NCI-H2171 (cell line): ENCODE results near the gene RCOR1.
"Not testable (repeated sequence)": the region's sequence is repeated elsewhere in the genome, so short reads cannot be mapped to it uniquely, and the experiment has no call there.

Experiments
- DNase-seq: peaks from one replicate; lab custom pipeline; 2025; lab: John Stamatoyannopoulos, UW

Gene RCOR1

DNA sequence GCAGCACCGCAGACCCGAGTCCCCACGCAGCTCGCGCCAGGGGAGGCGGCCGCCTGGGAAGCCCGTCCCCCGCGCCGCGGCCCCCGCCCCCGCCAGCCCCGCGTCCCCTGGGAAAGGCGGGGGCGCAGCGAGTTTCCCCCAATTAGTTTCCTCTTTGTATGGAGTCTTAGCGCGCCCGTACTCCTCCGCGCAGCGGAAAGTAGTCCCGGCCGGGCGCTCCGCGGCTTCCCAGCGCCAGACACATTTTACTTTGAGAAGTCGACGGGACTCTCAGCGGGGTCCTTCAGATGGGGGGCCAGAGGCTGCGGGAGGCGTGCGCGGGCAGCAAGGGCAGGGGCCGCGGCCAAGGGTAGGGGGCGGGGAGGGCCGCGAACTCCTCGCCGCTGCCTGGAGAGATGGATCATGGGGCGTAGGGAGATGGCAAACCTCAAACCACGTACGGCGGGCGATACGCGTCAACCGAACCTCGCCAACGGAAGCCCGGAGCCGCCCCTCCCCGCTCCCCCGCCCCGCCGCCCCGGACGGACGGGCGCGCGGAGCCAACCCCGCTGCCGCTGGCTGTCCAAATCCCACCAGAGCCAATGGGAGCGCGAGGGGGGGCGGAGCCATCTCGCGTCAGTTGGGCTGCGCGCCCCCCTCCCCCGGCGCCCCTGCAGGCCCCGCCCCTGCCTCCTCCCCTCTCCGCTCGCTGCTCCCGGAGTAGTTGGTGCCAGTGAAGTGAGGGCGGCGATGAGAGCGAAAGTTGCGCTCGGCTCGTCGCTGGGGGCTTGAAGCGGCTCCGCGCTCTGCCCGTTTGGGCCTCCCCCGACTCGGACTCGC, at the start of gene RCOR1:
TSS of gene RCOR1 (plus strand) at position 706 of the 819 bp plus-strand sequence. CDS start 238 bp downstream, outside the sequence.
- DNase-seq, result peak; percentile 99

DNA sequence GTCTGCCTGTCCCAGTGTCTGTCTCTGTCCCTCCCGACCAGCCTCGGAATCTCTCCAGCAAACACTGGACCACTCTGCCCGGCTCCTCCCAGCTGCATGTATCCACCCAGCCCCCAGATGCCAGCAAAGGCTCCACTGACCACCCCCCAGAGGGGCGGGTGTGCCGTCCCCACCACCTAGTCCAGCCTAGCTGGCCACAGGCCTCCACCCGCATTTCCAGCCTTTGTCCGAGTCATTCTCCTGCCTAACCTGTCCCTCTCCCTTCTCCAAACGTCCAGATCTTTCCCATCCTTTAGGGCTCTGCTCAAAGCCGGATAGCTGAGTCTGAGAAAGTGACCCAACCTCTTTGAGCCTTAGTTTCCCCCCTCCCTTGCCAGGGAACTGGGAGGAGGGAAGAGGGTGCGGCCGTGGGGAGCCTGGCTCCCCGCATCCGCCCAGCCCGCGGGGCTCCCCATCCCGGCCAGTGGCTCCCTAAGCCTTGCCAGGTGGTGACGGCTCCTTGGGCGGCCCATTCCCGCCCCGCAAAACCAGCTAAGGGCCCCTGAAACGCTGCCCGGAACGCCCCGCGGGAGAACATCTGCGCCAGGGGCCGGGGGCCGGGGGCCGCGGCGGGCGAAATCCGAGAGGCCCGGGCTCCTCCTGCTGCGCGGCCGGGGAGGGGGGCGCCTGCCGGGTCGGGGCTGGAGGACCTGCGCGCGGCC, 48.3 kb upstream of the RCOR1 start:
- DNase-seq, result peak; percentile 66

DNA sequence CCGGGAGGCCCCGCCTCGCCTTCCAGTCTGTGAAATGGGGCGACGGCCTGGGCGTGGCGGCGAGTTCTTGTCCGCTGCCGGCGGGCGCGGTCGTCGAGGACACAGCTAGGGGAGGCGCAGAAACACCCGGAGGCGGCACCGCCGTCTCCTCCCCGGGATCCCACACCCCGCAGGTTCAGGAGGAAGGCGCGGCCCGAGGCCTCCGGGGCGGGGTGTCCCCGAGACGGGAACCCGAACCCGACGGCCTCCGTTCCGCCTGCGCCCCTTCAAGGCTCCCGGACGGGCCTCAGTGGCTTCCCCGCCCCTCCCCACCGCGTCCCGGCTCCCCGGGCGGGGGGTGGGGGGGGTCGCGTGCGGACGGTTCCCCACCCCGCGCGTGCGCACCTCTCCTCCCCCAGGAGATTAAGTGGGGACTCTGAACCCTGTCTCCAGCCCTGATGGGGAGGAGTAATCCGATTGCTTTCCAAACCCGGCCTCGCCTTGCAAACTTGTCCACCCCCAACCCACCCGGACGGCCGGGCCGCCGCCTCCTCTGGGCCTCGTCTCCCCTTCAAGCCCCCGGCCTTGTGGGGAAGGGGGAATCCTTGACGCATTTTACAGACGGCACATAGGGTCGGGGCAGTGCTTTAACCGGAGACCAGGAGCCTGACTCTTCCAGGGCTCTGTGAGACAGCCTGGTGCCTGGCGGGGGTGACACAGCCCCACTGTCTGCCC, 47.5 kb upstream of the RCOR1 start:
- no peak for DNase-seq

DNA sequence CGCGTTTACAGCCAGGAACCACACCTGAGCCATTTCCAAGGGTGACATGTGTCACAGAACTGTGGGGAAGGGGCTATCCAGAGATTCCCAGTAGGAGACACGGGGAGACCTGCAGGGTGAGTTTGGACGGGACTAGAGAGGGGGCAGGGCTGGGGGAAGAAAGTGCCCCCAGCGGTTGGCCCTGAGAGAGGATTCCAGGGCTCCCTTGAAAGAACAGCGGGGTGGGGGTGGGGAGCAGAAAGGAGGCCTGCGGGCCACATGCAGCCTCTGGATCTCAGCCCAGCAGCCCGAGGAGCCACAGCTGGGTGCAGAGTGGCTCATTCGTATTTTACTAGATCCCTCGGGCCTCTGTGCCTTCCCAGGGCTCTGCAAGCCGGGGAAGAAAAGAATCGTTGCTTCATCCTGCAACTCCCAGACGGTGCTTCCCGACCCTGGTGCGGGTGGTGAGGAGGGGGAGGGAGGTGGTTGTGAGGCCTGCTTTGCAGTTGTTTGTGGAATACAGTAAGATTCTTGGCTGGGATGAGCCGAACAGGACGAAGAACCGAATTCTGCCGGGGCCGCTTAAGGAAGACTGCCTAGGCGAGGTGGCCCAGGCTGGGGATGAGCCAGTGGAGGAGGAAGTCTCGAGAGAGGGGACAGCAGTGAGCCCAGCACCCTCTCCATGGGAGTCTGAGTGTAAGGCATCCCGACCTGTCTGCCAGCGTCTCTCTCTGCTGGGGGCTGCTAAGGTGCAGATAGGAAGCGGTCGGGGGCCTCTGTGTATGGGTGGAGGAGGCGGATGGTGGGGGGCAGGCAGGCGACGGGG, 46.8 kb upstream of the RCOR1 start:
- peak; percentile 79 for DNase-seq

DNA sequence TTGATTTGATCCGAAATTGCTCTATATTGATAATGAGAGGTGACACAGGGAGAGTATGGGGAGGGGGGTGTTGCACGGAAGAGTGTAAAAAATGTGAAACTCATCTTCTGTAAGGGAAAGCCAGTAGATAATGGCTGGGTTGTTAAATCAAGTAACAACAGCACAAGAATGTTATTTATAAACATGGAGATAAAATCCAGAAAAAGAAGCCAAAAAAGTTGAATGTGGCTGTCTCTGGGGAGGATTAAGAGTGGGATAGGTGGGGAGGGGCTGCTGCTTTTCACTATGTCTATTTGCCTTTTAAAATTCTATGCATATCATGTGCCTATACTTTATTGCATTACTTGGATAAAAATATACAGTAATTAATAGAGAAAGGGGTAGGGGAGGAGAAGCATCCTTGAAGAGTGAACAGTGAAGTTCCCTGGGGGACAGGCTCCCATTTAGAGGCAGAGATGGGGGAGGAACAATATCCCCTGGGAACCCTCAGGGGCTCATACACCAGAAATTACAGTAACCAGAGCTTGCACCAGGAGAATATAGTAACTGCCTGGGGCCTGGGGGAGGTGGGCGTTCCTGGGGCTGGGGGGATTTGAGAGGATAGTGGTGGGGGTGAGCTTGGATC, 43.7 kb upstream of the RCOR1 start:
- DNase-seq, result no peak

DNA sequence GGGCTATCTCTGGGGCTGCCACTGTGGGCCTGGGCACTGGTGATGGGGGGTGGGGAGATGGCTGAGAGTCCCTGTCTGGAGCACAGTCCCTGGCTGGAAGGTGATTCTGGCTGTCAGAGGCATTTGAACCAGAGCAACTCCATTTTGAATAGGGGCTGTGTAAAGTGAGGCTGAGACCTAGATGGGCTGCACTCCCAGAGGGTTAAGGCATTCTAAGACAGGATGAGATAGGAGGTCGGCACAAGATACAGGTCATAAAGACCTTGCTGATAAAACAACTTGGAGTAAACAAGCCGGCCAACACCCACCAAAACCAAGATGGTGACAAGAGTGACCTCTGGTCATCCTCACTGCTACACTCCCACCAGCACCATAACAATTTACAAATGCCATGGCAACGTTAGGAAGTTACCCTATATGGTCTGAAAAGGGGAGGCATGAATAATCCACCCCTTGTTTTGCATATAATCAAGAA, 41.5 kb upstream of the RCOR1 start:
- DNase-seq, result not testable (repeated sequence)

DNA sequence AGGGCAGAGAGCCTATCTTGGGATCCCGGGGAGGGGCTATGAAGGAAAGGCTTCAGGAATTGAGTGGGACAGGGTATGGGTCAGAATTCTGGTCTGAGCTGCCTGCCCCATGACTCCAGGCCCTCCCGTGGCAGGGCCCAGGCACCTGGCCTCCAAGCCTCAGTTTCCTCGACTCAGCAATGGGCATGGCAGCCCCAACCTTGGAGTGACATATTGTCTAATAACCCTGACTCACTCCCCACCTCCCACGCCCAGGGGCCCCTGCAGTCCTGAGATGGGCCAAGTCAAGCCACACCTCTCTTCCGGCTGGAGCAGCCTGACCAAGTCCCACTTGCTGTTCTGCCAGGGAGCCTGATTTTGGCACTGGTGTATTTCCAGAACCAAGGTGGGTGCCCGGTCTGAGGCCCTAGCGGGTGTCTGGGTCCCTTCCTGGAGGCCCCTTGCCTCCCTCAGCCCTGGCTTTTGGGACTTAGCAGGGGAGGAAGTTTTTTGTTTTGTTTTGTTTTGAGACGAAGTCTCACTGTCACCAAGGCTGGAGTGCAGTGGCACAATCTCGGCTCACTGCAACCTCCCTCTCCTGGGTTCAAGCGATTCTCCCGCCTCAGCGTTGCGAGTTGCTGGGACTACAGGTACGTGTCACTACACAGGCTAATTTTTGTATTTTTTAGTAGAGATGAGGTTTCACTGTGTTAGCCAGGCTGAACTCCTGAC, 40.3 kb upstream of the RCOR1 start:
- no peak for DNase-seq

DNA sequence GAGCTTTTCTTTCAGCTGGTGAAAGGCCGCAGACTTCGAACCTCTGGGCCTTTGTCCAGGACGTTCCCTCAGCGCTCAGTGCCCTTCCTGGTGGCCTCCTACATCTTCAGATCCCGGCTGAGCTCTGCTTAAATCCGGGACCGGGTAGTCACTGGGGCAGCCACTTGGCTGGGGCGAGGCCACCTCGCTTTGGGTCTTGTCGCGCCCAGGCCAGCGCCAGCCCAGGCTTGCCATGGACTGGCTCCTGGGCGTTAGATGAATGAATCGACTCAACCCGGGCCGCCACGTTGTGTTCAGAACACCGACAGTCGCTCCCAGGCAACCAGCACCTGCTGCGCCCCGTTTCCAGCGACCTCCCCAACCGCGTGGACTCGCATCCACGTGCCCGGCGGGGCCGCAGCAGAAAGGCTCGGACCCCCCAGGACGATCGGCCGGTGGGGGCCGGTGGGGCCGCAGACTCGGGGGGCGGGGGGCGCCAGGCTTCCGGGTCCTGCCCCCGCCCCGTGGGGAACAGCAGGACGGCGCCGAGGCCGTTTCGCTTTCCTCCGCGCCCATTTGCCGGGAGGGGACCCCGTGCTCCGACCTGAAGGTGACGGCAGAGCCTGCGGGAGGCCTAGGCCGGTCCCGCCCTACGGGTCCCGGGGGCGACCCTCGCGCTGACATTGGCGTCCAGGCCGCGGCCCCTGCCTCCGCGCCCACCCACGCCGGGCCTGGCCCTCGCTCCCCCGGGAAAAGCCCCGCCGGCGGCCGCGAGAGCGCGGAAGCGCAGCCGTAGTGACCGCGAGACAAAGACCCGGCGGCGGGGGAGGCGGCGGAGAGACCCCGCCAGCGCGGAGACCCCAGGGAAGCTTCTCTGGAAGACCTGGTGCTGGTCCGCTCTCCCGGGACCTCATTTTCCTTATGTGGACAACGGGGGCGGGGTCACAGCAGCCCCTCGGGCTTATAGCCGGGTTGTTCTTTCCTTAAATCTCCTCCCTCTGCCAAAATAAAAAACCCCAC, 37.3 kb upstream of the RCOR1 start:
- DNase-seq, result peak; percentile 23

DNA sequence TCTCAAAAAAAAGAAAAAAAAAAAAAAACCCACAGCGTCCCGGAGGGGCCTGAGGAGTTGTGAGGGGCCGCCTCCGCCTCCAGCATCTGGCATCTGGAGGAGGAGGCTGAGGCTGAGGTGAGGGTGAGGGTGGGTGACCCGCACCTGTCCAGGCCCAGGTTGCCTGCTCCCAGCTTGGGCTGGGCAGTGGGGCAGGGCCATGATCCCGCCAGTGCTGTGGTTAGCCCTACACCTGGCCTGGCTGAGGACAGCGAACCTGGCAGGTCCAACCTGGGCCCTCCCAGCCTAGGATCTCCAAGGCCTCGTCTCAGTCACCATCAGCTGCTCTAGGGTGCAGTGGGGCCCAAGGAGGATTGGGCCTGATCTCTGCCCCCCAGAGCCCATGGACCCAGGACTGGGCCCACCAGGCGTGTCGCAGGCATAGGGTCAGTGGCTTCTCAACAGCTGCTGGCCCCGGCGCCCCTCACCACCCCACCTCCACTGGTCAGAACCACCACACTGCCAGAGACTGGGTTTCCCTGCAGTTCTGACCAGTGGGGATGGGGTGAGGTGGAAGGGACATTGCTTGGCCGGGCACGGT, 36.3 kb upstream of the RCOR1 start:
- no peak for DNase-seq

DNA sequence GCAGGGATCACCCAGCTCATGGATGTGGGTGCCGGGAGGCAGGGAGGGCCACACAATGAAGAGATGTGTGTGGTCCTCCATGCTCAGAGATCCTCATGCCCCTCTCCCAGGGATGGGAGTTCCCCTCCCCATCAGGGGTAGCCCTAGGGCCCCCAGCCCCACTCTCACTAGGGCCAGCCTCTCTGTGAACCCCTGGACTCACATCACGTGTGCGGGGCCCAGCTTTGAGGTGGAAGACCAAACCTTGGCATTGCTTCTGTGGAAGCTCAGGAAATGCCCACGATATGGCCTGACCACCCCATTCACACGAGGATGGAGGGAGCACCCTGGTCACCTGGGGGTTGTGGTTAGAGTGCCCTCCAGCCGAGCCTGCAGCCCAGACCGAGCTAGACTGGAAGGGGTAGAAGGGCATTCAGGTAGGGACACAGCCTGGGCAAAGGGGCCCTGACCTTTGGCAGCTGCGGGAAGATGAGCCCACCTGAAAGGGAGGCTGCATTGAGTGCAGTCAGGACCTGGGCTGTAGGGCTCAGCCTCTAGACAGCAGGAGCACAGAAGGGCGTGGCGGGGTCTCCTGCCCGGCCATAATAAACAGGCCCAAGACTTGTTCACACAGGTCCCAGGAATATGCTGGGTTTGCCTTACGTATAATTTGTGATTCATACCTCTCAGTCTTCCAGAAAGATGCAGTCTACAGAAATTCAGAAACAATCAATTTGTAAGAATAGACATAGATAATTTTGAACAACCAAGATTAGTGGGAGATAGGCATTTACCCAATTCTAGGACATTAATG, 34.8 kb upstream of the RCOR1 start:
- DNase-seq, result no peak

DNA sequence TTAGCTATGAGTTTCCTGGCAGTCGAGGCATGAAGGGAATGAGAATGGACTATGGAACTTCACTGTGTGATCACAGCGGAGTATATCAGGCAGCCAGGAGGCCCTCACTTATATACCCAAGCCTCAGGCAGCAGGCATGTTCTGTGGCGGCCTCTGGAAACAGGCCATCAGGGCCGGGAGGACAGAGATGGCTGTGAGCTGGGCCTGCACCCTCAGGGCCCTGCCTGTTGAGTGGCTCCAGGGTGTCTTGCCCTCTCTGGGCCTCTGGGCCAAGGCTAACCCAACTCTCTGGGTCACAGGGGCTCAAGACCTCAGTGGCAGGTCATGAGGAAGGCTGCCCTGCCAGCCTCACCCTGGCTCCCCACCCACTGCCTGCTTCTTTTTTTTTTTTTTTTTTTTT, 33.9 kb upstream of the RCOR1 start:
- no peak for DNase-seq

DNA sequence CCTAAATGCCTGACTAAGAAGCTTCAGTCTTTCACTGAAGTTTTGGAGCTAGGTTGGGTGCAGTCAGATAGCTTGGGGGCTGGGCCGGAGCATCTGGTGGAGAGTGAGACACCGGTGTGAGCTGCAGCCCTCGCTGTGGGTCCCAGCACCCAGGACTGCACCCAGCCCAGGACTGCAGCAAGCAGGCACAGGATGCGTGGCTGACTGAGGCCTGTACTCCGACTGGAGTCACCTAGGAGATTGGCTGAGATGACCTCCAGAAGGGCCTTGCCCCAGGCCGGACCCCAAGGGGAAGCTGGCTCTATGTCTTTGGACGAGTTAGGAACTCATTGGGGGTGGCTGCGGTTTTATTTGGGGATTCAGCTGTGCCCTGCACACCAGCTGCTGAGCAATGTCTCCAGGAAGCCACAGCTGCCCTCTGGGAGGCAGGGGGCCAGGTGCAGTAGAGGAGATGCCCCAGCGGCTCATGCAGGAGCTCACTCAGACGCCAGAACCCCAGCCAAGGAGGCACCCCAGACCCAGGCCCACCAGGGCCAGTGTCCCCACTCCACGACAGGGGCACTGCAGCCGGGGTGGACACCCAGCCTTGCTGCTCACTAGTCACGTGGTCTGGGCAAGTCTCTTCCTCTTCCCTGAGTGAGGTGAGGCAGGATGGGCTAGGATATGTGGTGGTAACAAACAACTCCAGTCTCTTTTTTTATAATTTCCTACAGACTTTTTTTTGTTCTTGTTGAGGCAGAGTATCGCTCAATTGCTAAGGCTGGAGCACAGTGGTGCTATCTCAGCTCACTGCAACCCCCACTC, 31.8 kb upstream of the RCOR1 start:
- no peak for DNase-seq

DNA sequence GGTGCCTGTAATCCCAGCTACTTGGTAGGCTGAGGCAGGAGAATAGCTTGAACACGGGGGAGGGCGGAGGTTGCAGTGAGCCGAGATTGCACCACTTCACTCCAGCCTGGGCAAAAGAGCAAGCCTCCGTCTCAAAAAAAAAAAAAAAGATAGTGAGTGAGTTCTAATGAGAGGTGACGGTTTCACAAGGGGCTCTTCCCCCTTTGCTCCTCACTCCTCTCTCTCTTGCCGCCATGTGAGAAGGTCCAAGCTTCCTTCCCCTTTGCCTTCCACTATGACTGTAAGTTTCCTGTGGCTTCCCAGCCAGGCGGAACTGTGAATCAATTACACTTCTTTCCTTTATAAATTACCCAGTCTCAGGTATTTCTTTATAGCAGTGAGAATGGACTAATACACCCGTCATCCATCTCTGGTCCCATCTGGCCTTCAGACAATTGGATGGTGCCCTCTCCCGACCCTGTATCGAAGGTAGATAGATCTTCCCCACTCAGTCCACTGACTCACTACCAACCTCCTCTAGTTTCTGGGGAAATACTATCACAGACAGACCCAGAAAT, 27.0 kb upstream of the RCOR1 start:
- no peak for DNase-seq

DNA sequence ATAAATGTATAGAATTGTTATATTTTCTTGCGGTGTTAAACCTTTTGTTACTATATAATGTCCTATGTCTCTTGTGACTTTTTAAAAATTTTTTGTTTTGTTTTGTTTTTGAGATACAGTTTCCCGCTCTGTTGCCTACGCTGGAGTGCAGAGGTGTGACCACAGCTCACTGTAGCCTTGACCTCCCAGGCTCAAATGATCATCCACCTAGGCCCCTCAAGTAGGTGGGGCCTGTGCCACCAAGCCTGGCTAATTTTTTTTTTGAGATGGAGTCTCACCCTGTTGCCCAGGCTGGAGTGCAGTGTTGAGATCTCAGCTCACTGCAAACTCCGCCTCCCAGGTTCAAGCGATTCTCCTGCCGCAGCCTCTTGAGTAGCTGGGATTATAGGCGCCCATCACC, 26.5 kb upstream of the RCOR1 start:
- no peak for DNase-seq

DNA sequence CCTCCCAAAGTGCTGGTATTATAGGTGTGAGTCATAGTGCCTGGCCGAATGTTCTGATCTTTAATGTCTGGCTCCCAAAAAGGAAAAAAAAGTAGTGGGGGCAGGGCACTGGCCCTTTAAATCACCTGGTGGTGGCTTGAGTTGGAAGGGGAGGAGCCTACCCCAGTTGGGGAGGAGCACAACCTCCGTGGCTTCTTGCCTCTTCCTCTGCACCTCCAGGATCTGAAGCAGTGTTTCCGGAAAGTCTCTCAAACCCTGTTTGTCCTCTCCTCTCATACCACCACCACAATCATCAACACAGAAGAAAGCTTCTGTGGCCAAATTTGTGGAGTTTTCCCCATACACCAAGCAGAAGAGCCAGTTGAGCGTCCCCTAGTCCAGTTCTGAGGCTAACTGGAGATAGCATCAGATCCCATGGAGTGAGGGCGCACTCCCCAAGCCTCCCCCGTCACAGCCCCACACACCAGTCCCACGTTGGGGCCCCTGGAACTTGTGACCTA, 24.3 kb upstream of the RCOR1 start:
- no peak for DNase-seq

DNA sequence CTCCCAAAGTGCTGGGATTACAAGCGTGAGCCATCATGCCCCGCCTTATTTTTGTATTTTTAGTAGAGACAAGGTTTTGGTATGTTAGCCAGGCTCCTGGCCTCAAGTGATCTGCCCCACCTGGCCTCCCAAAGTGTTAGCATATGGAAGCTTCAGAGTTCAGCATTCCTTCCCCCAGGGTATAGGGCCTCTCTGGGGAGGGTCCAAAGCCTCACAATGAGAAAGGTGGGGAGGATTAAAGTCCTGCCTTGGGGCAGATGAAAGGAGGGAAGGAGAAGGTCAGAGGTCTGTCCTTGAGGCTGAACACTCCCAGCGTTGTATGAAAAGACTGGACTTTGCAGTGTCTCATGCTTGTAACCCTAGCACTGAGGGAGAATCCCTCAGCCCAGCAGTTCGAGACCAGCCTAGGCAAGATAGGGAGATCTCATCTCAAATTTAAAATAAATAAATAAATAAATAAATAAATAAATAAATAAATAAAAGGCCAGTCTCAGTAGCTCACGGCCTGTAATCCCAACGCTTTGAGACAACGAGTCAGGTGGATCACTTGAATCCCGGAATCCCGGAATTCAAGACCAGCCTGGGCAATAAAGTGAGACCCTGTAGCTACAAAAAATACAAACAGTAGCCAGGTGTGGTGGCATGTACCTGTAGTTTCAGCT, 22.0 kb upstream of the RCOR1 start:
- DNase-seq, result no peak
